Panc1 (cell line): ENCODE results near the gene APOM.

ENCODE experiments used
- CTCF ChIP-seq: fragments of 450-650 bp; IDR thresholded peaks from 2 replicates; pipeline ENCODE4 v1.5.1; 2017; ENCODE audit warnings: mild to moderate bottlenecking
- REST ChIP-seq, 2 experiments: IDR thresholded peaks; 2 replicates each; pipeline ENCODE4 v1.6.1; 2011 to 2012; ENCODE audit warnings: low read depth in 2 of 2, control low read depth in 1 of 2, low read length in 1 of 2, mild to moderate bottlenecking in 1 of 2, moderate library complexity in 1 of 2; ENCODE audit not compliant: insufficient read depth in 1 of 2

- TF ChIP-seq REST (IDR thresholded peaks at IDR 0.05; ENCODE audit: insufficient read depth in 1 of 2, low read depth in 2 of 2, low read length in 1 of 2) (no peak), CTCF (no peak)
Measured at GRCh38 chr6:31620586-31621319, 34.9 kb upstream of the APOM start, which contains the start of gene PRRC2A.
